Heart right ventricle (tissue), 16 donors: ENCODE data around the gene OR5T2. TPM values are rescaled to one million over a fixed set of nuclear protein-coding genes. Genes with fewer than 3 reads are reported as not detected.

Experiments used
- ATAC-seq, 8 donors: fragments of 200-7000 bp; cut with Tn5 transposase; one replicate each; pipeline ENCODE4 v1.9.1; 2020; ENCODE audit warnings: mild to moderate bottlenecking in 8 of 8, moderate library complexity in 8 of 8, moderate number of reproducible peaks in 1 of 8
- DNase-seq, 2 donors: peaks; one replicate each; pipeline ENCODE4 v3.0.0-alpha.2; 2020
- H3K27ac ChIP-seq, 10 donors: fragments of 200-600 bp; sonication (generic) in 2 of 10; one replicate each; pipeline versions ENCODE4 v1.5.0 to v1.8.0; 2020 to 2022; ENCODE audit warnings: mild to moderate bottlenecking in 3 of 10
- H3K27me3 ChIP-seq, 7 donors: fragments of 200-600 bp; one replicate each; pipeline ENCODE4 v1.8.0; 2021 to 2022; ENCODE audit warnings: mild to moderate bottlenecking in 2 of 7
- H3K36me3 ChIP-seq, 9 donors: fragments of 200-600 bp; sonication (generic) in 1 of 9; one replicate each; pipeline versions ENCODE4 v1.5.0 to v1.8.0; 2020 to 2022; ENCODE audit warnings: mild to moderate bottlenecking in 2 of 9
- H3K4me1 ChIP-seq, 9 donors: fragments of 200-600 bp; sonication (generic) in 1 of 9; one replicate each; pipeline versions ENCODE4 v1.5.0 to v1.8.0; 2020 to 2022; ENCODE audit warnings: mild to moderate bottlenecking in 4 of 9
- H3K4me3 ChIP-seq, 10 donors: fragments of 200-600 bp; sonication (generic) in 2 of 10; one replicate each; pipeline versions ENCODE4 v1.5.0 to v1.8.0; 2020 to 2022; ENCODE audit warnings: mild to moderate bottlenecking in 7 of 10, moderate library complexity in 2 of 10
- H3K9me3 ChIP-seq, 11 donors: fragments of 200-600 bp in 10 of 11; sonication (generic) in 2 of 11; one replicate each; pipeline versions ENCODE4 v1.5.0 to v1.8.0; 2013 to 2022; ENCODE audit warnings: mild to moderate bottlenecking in 2 of 11, control low read depth in 1 of 11, moderate library complexity in 1 of 11
- WGBS, 2 donors: extraction: QIAGEN DNeasy Blood & Tissue Kit; methylation state at CpG; one replicate each; pipeline ENCODE4 v1.1.7; 2013; ENCODE audit warnings: inconsistent platforms in 1 of 2; 5-methylcytosine and 5-hydroxymethylcytosine counted together
- intact Hi-C, 10 donors: fragments of 100-400 bp; cut with DNase I; formaldehyde crosslinking; loops; one replicate each; pipeline versions ENCODE4 v1.11.1 to v1.14.2; 2022
- polyA plus RNA-seq, 2 donors: library from polyadenylated mRNA; stranded (reverse); fragments of 200-250 nt; gene quantifications; one replicate each; pipeline ENCODE4 v1.2.3, GENCODE V29; 2013
- total RNA-seq, 10 donors: library from RNA; stranded (reverse); fragmentation: NEBNext Ultra II Directional in 3 of 10; extraction: Animal tissue kit (Norgen Biotek cat#: 25700) in 3 of 10; gene quantifications; one replicate each; pipeline versions ENCODE4 v1.2.1 to v1.2.4, GENCODE V29; 2021 to 2023
- TF ChIP-seq, protein P1 (sequence below), 9 donors: fragments of 200-600 bp; sonication (generic) in 2 of 9; IDR thresholded peaks; one replicate each; pipeline versions ENCODE4 v1.5.0 to v1.8.0; 2021 to 2022; ENCODE audit warnings: antibody characterized with exemption in 9 of 9, mild to moderate bottlenecking in 5 of 9, moderate library complexity in 1 of 9
- donor health status: Arrhythmogenic right ventricular cardiomyopathy.
- donor health status: ischemic (EF 13 %, LVEDD 7.1; RV severe dilation, severe dysfunction).
- donor health status: healthy with polysubstance abuse.
- donor health status: DM: no; HTN: yes; CAD: no.
- donor health status: DM: no; HTN: no; CAD: no.
- donor health status: ischemic (EF 25% LVEDD 6.9; RV normal size, moderate dysfunction).
- donor health status: ischemic (EF 25% LVEDD 5.7; RV mildly dilated, moderate dysfunction).
- donor health status: healthy.
- donor health status: DM: yes; HTN: yes; CAD: no.
- donor health status: Ischemic cardiomyopathy.
- donor health status: ischemic (EF 35%, LVEDD 5.7; RV mildly dilated, moderate dysfunction).
- donor health status: nonischemic (EF 11% LVEDD 7.7; RV severe dilation, severe dysfunction).
- donor health status: DM: yes; HTN: yes; CAD: no.
- donor health status: PGD.
- donor health status: ischemic (EF 29% LVEDD 5.4; RV normal size, mild dysfunction).
- donor health status: nonischemic (EF 23%, LVEDD 6.1; RV moderate dilation, normal function).

Gene OR5T2
- total and polyA plus RNA-seq, 12 donors = not detected

- Histone ChIP-seq H3K27ac (no peak overlapping the region), H3K4me1 (no peaks in the 10 kb centered on the region), H3K4me3 (no peak overlapping the region), H3K27me3 (no peaks in the 10 kb centered on the region), H3K9me3 (peaks cover 0 to 30% (median 10%) of the 10 kb centered on the region in 11 donors), H3K36me3 (no peaks in the 10 kb centered on the region)
- TF ChIP-seq, protein P1, sequence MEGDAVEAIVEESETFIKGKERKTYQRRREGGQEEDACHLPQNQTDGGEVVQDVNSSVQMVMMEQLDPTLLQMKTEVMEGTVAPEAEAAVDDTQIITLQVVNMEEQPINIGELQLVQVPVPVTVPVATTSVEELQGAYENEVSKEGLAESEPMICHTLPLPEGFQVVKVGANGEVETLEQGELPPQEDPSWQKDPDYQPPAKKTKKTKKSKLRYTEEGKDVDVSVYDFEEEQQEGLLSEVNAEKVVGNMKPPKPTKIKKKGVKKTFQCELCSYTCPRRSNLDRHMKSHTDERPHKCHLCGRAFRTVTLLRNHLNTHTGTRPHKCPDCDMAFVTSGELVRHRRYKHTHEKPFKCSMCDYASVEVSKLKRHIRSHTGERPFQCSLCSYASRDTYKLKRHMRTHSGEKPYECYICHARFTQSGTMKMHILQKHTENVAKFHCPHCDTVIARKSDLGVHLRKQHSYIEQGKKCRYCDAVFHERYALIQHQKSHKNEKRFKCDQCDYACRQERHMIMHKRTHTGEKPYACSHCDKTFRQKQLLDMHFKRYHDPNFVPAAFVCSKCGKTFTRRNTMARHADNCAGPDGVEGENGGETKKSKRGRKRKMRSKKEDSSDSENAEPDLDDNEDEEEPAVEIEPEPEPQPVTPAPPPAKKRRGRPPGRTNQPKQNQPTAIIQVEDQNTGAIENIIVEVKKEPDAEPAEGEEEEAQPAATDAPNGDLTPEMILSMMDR (IDR thresholded peaks at IDR 0.05) = no peak
- no peak for ATAC-seq
- intact Hi-C loops = no loop called here
- no peak for DNase-seq
- WGBS, 2 donors = 83 to 85% methylated on average over 3 of the region's 3 CpGs
These were observed 45.5 kb downstream of the OR5T2 start for GRCh38 chr11:56188602-56189001.

GRCh38 chr11:56183459-56183858 lies 50.6 kb downstream of the OR5T2 start:
- intact Hi-C loops = no loop called here
- no peaks in the 10 kb centered on the region for H3K4me1 ChIP-seq
- DNase-seq (no peak), ATAC-seq (no peak)
- H3K4me3 ChIP-seq = no peak overlapping the region
- H3K27me3 ChIP-seq = no peaks in the 10 kb centered on the region
- H3K27ac ChIP-seq = no peak overlapping the region
- no peaks in the 10 kb centered on the region for H3K36me3 ChIP-seq
- H3K9me3 ChIP-seq = peaks cover 0 to 30% (median 8%) of the 10 kb centered on the region in 11 donors
- TF ChIP-seq, protein P1 (IDR thresholded peaks at IDR 0.05) = no peak

Other genes with a start within 250 kb of the OR5T2 start
- not detected for gene OR5F1, start 239.6 kb downstream of the OR5T2 start, total RNA-seq
- not detected for gene OR5F1, start 239.6 kb downstream of the OR5T2 start, polyA plus RNA-seq
- not detected for gene OR5AS1, start 206.6 kb downstream of the OR5T2 start, total RNA-seq
- gene OR5AS1, start 206.6 kb downstream of the OR5T2 start, polyA plus RNA-seq = not detected
- gene OR8I2, start 140.9 kb downstream of the OR5T2 start, total RNA-seq = not detected
- not detected for gene OR8I2, start 140.9 kb downstream of the OR5T2 start, polyA plus RNA-seq
- not detected for gene OR8H2, start 130.6 kb downstream of the OR5T2 start, total RNA-seq
- gene OR8H2, start 130.6 kb downstream of the OR5T2 start, polyA plus RNA-seq = not detected
- not detected for gene OR8H3, start 111.9 kb downstream of the OR5T2 start, total RNA-seq
- gene OR8H3, start 111.9 kb downstream of the OR5T2 start, polyA plus RNA-seq = not detected
- gene OR8J3, start 94.1 kb downstream of the OR5T2 start, total RNA-seq = not detected
- gene OR8J3, start 94.1 kb downstream of the OR5T2 start, polyA plus RNA-seq = not detected
- gene OR8K5, start 73.9 kb downstream of the OR5T2 start, total RNA-seq = not detected
- gene OR8K5, start 73.9 kb downstream of the OR5T2 start, polyA plus RNA-seq = not detected
- not detected for gene OR5J2, start 57.6 kb downstream of the OR5T2 start, total RNA-seq
- not detected for gene OR5J2, start 57.6 kb downstream of the OR5T2 start, polyA plus RNA-seq
- not detected for gene OR5T3, start 18.0 kb upstream of the OR5T2 start, total RNA-seq
- gene OR5T3, start 18.0 kb upstream of the OR5T2 start, polyA plus RNA-seq = not detected
- not detected for gene OR5T1, start 39.9 kb upstream of the OR5T2 start, total RNA-seq
- not detected for gene OR5T1, start 39.9 kb upstream of the OR5T2 start, polyA plus RNA-seq
- gene OR8H1, start 58.0 kb upstream of the OR5T2 start, total RNA-seq = not detected
- gene OR8H1, start 58.0 kb upstream of the OR5T2 start, polyA plus RNA-seq = not detected
- not detected for gene OR8K3, start 80.9 kb upstream of the OR5T2 start, total RNA-seq
- gene OR8K3, start 80.9 kb upstream of the OR5T2 start, polyA plus RNA-seq = not detected
- gene OR8K1, start 111.8 kb upstream of the OR5T2 start, total RNA-seq = not detected
- gene OR8K1, start 111.8 kb upstream of the OR5T2 start, polyA plus RNA-seq = not detected
- gene OR8J1, start 120.0 kb upstream of the OR5T2 start, total RNA-seq = not detected
- gene OR8J1, start 120.0 kb upstream of the OR5T2 start, polyA plus RNA-seq = not detected
- not detected for gene OR8U1, start 141.4 kb upstream of the OR5T2 start, total RNA-seq
- not detected for gene OR8U1, start 141.4 kb upstream of the OR5T2 start, polyA plus RNA-seq
- gene OR5AL1, start 178.4 kb upstream of the OR5T2 start, total RNA-seq = not detected
- not detected for gene OR5AL1, start 178.4 kb upstream of the OR5T2 start, polyA plus RNA-seq
- not detected for gene OR5M3, start 239.1 kb upstream of the OR5T2 start, total RNA-seq
- gene OR5M3, start 239.1 kb upstream of the OR5T2 start, polyA plus RNA-seq = not detected